Smooth muscle cell of the brain vasculature (primary cell): ENCODE measurements around the gene TRIM38.
"Not testable (repeated sequence)": the region's sequence is repeated elsewhere in the genome, so short reads cannot be mapped to it uniquely, and the experiment has no call there.

ENCODE experiments used
- DNase-seq: peaks from one replicate; pipeline ENCODE4 v3.0.0-alpha.2; 2012; ENCODE audit warnings: low read depth, low spot score

Gene TRIM38

GRCh38 chr6:26006086-26006939 lies 43.7 kb downstream of the TRIM38 start:
- DNase-seq, result no peak

DNA sequence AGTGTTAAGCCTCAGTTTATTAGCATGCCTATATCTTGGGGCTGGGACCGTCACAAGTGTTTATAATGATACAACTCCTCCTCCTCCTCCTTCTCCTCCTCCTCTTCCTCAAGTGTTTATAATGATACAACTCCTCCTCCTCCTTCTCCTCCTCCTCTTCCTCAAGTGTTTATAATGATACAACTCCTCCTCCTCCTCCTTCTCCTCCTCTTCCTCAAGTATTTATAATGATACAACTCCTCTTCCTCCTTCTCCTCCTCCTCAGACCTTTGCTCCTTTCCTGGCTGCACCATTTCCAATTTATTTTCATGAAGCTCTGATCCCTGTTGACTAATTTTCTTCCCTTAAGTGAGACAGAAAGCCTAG lies 44.3 kb downstream of the TRIM38 start:
- DNase-seq, result not testable (repeated sequence)

DNA sequence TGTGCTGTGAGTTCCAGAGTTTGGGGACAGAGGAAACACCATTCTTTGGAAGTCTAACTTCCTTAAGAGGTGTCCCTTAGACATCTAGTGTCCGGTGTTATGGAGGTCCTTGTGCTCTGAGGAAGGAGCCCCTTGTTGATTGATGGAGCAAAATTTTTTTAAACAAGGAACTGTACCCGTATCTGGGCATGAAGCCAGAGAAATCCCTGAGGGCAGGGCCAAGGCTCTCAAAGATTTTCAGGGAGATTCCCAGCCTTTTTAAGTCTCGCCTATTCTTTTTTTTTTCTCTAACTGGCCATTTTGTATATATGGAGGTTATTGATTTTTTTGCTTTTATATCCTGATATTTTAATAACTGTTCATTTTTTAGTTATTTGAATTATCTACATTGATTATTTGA lies 45.9 kb downstream of the TRIM38 start:
- DNase-seq, result no peak

GRCh38 chr6:26009817-26010216 lies 47.2 kb downstream of the TRIM38 start:
- DNase-seq, result no peak

GRCh38 chr6:26012061-26012460 lies 49.5 kb downstream of the TRIM38 start:
- no peak for DNase-seq

DNA sequence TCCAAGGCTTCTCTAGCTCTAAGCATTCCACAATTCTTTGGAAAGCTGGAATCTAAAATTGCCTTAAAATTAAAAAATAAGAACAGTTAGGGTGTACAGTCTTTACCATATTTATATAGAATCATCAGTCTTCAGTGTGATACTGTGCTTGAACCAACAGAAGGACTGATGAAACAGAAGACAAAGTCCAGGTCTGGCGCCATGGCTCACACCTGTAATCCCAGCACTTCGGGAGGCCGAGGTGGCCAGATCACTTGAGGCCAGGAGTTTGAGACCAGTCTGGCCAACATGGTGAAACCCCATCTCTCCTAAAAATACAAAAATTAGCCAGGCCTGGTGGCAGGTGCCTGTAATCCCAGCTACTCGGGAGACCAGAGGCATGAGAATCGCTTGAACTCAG lies 51.8 kb downstream of the TRIM38 start:
- DNase-seq, result not testable (repeated sequence)

DNA sequence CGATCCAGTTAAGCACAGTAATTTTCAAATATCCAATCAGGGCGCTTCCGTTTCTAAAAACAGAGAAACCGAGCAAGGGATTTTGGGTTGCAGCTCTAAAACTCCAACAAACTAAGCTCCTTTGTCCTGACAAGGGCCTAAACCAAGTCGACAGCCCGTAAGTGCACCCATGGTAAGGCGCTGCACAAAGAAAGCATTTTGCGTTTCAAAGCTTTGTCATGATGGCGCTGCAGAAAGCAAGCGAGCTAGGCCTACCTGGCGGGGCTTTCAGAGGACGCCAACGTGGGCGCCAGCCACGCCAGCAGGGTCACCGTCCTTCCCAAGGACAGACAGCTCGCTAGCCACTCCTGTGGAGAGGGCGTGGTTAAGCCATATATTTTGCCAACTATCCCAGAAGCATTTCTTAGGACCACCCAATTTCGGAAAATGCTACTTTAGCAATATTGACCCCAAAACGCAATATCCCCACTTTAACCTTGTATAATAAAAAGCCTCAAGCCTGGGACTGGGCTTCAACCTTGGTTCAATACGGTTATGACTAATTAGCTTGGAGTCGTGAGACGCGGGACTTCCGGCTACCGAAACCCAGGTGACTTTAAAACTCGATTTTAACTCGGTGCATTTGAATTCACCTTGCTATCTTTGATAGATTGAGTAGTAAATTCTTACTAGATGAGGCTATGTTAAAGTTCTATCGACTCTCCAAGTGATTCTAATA lies 53.8 kb downstream of the TRIM38 start:
- no peak for DNase-seq

- DNase-seq, result no peak
These were observed 54.5 kb downstream of the TRIM38 start for GRCh38 chr6:26016963-26017631.

GRCh38 chr6:26017632-26017966 lies 55.0 kb downstream of the TRIM38 start:
- no peak for DNase-seq

DNA sequence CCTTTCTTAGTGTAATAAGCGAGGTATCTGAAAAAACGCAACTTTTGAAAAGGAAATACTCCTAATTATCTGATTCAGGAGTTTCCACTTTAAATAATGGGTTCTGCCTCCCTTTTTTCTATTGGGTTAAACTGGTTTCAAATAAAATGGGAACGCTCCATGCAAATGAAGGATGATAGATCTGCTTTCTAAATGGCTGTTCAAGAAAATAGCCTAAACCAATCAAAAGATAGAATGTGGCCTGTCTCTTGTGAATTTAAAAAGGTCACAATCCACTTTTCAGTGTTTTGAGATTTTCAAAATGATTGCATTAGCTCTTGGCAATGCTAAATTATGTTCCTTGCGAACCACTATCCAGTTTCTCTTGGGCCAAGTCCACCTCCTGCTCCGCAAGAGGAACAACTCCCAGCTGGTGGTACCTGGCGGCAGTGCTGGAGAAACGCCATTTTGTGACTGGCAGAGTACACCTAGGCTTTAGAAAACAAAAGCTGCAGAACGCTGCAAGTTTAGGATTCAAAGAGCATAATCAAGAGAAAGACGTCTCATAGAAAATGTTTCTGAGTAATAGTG lies 56.7 kb downstream of the TRIM38 start:
- DNase-seq, result no peak

GRCh38 chr6:26019967-26020328 lies 57.3 kb downstream of the TRIM38 start:
- DNase-seq, result no peak

DNA sequence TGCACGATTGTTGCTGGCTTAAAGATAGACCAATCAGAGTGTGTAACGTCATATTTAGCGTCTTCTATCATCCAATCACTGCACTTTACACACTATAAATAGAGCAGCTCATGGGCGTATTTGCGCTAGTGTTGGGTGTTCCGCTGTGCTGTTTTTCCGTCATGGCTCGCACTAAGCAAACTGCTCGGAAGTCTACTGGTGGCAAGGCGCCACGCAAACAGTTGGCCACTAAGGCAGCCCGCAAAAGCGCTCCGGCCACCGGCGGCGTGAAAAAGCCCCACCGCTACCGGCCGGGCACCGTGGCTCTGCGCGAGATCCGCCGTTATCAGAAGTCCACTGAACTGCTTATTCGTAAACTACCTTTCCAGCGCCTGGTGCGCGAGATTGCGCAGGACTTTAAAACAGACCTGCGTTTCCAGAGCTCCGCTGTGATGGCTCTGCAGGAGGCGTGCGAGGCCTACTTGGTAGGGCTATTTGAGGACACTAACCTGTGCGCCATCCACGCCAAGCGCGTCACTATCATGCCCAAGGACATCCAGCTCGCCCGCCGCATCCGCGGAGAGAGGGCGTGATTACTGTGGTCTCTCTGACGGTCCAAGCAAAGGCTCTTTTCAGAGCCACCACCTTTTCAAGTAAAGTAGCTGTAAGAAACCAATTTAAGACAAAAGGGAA lies 57.9 kb downstream of the TRIM38 start:
- DNase-seq, result no peak

GRCh38 chr6:26021001-26021349 lies 58.4 kb downstream of the TRIM38 start:
- DNase-seq, result no peak

GRCh38 chr6:26021350-26022131 lies 58.9 kb downstream of the TRIM38 start:
- no peak for DNase-seq

- no peak for DNase-seq
These were observed 59.5 kb downstream of the TRIM38 start for GRCh38 chr6:26022132-26022472.

- DNase-seq, result no peak
These were observed 60.1 kb downstream of the TRIM38 start for GRCh38 chr6:26022737-26023136.

DNA sequence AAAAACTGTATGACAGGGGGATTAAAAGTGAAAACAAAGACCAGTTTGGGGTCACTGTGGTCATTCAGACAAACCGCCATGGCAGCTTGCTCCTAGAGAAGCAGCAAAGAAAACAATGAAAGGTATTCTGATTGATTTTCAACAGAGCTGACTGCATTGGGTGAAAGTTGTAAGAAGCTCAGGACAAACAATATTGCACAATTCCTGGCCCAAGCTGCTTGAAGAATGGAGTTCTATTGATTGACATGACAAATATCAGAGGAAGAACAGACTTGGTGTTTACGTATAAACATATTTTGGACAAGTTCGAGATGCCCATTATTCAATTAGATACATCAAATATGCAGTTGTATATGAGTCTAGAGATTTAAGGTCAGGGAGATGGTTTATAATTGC lies 62.0 kb downstream of the TRIM38 start:
- DNase-seq, result no peak

- no peak for DNase-seq
These were observed 62.7 kb downstream of the TRIM38 start for GRCh38 chr6:26025047-26025893.

DNA sequence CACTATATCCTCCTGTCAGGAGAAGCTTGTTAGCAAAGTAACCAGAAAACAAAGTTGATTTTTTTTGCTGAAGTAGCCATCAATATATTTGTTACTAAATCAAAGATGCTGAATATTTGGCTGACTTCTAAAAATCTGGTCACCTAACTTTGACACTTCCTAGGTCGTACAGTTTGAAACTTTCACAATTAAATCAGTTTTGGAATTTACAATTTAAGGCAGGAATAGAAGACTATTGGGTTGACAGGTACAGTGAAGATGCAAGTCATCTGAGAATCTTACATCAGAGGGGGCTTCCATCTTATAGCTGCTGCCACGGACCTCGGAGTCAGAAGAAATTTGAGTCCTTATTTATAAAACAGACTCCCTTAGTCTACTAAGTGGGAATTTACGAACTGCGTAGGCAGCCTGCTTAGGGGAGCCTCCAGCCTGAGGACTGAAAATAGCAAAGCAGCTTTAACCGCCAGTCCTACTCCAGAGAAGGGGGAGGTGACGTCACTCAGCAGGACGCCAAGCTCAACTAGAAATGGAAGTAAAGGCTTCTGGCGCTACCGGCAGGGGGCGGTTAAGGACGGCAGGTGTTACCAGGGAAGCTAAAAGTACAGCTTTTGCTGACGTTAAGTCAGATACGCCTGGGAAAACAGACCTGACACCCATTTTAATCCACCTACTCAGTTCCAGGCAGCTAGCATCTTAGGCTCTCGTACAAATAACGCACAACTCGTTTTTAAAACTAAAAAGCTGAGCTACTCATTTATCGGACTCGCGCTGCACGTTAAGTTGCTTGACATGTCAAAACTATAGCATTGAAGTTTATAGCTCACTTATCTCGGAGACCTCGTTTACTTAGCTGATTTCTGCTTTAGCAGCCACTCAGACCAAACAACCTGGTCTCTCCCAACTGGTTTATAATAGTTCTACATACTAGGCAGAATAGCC lies 63.6 kb downstream of the TRIM38 start:
- no peak for DNase-seq
